Prostate gland (tissue), 2 donors: ENCODE results near the gene EIPR1. TPM values are rescaled to one million over a fixed set of nuclear protein-coding genes. Genes with fewer than 3 reads are reported as not detected.
"Not testable (repeated sequence)": the region's sequence is repeated elsewhere in the genome, so short reads cannot be mapped to it uniquely, and the experiment has no call there.

Experiments used
- DNase-seq: peaks from one replicate; pipeline ENCODE4 v3.0.0-alpha.2; 2019; ENCODE audit warnings: low spot score
- H3K27ac ChIP-seq, 2 donors: fragments of 200-600 bp; sonication (generic); 2 replicates each; pipeline ENCODE4 v1.5.1; 2017 to 2019
- H3K27me3 ChIP-seq: fragments of 200-600 bp; sonication (generic); replicated peaks from 2 replicates; pipeline ENCODE4 v1.5.1; 2019; ENCODE audit not compliant: insufficient read depth
- H3K36me3 ChIP-seq, 2 donors: fragments of 200-600 bp; sonication (generic); 1 replicate in 1 of 2; 2 replicates in 1 of 2; pipeline versions ENCODE4 v1.5.1 to v1.8.1; 2017 to 2019
- H3K4me1 ChIP-seq: fragments of 200-600 bp; sonication (generic); replicated peaks from 2 replicates; pipeline ENCODE4 v1.5.1; 2019
- H3K4me3 ChIP-seq, 2 donors: fragments of 200-600 bp; sonication (generic); 2 replicates each; pipeline ENCODE4 v1.5.1; 2017 to 2019
- H3K9me3 ChIP-seq: fragments of 200-600 bp; sonication (generic); 2 replicates; pipeline ENCODE4 v1.5.1; 2017
- CTCF ChIP-seq, 4 experiments: fragments of 200-600 bp in 2 of 4; fragments of 450-650 bp in 2 of 4; sonication (generic) in 2 of 4; IDR thresholded peaks; 1 replicate in 3 of 4; 2 replicates in 1 of 4; pipeline ENCODE4 v1.5.1; 2016 to 2019; ENCODE audit warnings: antibody characterized with exemption in 4 of 4, mild to moderate bottlenecking in 2 of 4, moderate library complexity in 2 of 4
- POLR2A ChIP-seq: fragments of 450-650 bp; IDR thresholded peaks from one replicate; pipeline ENCODE4 v1.6.1; 2016; ENCODE audit warnings: antibody characterized with exemption, mild to moderate bottlenecking
- POLR2AphosphoS5 ChIP-seq: sonication (generic); formaldehyde crosslinking; IDR thresholded peaks from one replicate; pipeline ENCODE4 v1.6.1; 2017; ENCODE audit warnings: antibody characterized with exemption
- WGBS: methylation state at CpG from one replicate; pipeline ENCODE4 v1.1.5; 2018; 5-methylcytosine and 5-hydroxymethylcytosine counted together
- intact Hi-C: fragments of 100-400 bp; cut with DNase I; formaldehyde crosslinking; loops from one replicate; pipeline ENCODE4 v1.14.2; 2022
- total RNA-seq, 2 donors: library from RNA; depleted of rRNA; stranded (reverse); fragments of >200 nt; gene quantifications; one replicate each; pipeline ENCODE4 v1.1.0, GENCODE V29; 2016

EIPR1 gene
- total RNA-seq, 2 donors from 2014 or later, result 30.0 to 52.3 TPM

DNA sequence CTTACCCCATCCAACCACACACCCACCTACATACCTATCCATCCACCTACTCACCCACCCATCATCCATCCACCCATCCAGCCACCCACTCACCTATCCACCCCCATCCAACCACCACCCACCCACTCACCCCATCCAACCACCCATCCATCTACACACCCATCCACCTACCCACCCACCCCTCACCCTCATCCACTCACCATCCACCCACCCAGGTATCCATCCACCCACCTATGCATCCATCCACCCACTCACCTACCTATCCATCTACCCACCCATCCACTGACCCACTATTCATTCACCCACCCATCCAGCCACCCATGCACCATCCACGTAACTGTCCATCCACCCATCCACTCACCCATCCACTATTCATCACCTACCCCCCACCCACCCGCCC, 194.8 kb downstream of the EIPR1 start:
- no peak for DNase-seq
- WGBS, result 98% methylated on average over 2 of the region's 2 CpGs
- intact Hi-C loops, result no loop called here
- Histone ChIP-seq H3K9me3 (no peaks in the 10 kb centered on the region), H3K27ac (no peak overlapping the region), H3K4me1 (no peaks in the 10 kb centered on the region), H3K4me3 (no peak overlapping the region), H3K27me3 (no peaks in the 10 kb centered on the region), H3K36me3 (no peaks in the 10 kb centered on the region)
- TF ChIP-seq POLR2AphosphoS5, result no peak
- TF ChIP-seq POLR2A, result no peak
- TF ChIP-seq CTCF (IDR thresholded peaks at IDR 0.05), result no peak

GRCh38 chr2:3181416-3182010, 196.1 kb downstream of the EIPR1 start:
- TF ChIP-seq POLR2AphosphoS5 (no peak), CTCF (IDR thresholded peaks at IDR 0.05) (no peak), POLR2A (no peak)
- no peaks in the 10 kb centered on the region for H3K4me1 ChIP-seq
- no peak for DNase-seq
- intact Hi-C loops, result no loop called here
- no peak overlapping the region for H3K27ac ChIP-seq
- WGBS, result 92% methylated on average over 24 of the region's 24 CpGs
- no peaks in the 10 kb centered on the region for H3K36me3 ChIP-seq
- no peaks in the 10 kb centered on the region for H3K9me3 ChIP-seq
- no peak overlapping the region for H3K4me3 ChIP-seq
- H3K27me3 ChIP-seq, result no peaks in the 10 kb centered on the region

GRCh38 chr2:3180909-3181221, 196.8 kb downstream of the EIPR1 start:
- intact Hi-C loops, H3K9me3 ChIP-seq, DNase-seq, H3K4me3 ChIP-seq, H3K27ac ChIP-seq, H3K27me3 ChIP-seq, H3K36me3 ChIP-seq, H3K4me1 ChIP-seq: not testable (repeated sequence)
- 80% methylated on average over 30 of the region's 30 CpGs for WGBS

- Histone ChIP-seq H3K27me3 (no peaks in the 10 kb centered on the region), H3K4me1 (no peaks in the 10 kb centered on the region), H3K27ac (no peak overlapping the region), H3K9me3 (no peaks in the 10 kb centered on the region), H3K36me3 (no peaks in the 10 kb centered on the region), H3K4me3 (no peak overlapping the region)
- TF ChIP-seq CTCF (IDR thresholded peaks at IDR 0.05) (no peak), POLR2A (no peak)
- DNase-seq, result no peak
- intact Hi-C loops, result no loop called here
- 83% methylated on average over 50 of the region's 50 CpGs for WGBS
These were observed 197.3 kb downstream of the EIPR1 start for GRCh38 chr2:3180082-3180908.

DNA sequence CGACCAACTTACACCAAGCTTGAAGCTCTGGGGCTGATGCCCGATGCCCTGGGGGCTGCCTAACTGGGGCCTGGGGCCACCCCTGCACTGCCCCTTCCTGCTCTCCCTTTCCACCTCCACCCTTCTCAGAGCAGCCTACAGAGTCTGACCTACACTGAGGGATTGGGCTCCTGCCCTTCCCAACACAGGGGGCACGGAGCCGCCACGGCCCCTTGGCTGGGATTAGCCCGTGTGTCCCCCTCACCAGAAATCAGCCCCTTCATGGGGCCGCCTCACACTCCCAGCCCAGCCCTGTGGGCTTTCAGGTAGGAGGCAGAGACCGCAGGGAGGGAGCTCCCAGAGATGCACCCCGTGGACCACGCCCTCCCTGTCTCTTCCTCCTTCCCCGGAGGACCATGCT, 198.0 kb downstream of the EIPR1 start:
- H3K27me3 ChIP-seq, result no peaks in the 10 kb centered on the region

More for the DNA sequence above, 198.0 kb downstream of the EIPR1 start:
- WGBS, result 97% methylated on average over 11 of the region's 11 CpGs
- H3K9me3 ChIP-seq, result no peaks in the 10 kb centered on the region
- DNase-seq, result no peak
- H3K27ac ChIP-seq, result no peak overlapping the region
- no peaks in the 10 kb centered on the region for H3K4me1 ChIP-seq
- H3K4me3 ChIP-seq, result no peak overlapping the region
- no peak for TF ChIP-seq POLR2AphosphoS5
- no peak for TF ChIP-seq CTCF (IDR thresholded peaks at IDR 0.05)
- no peak for TF ChIP-seq POLR2A
- intact Hi-C loops, result no loop called here
- H3K36me3 ChIP-seq, result no peaks in the 10 kb centered on the region
